Activated CD4-positive, alpha-beta T cell treated with anti-CD3 and anti-CD28 coated beads for 24 hours (primary cell): ENCODE measurements around the gene MYBPC3.

Experiments
- DNase-seq, 2 donors: peaks; one replicate each; pipeline ENCODE4 v3.0.0-alpha.2; 2020; ENCODE audit warnings: low read depth in 2 of 2

The MYBPC3 gene

DNA sequence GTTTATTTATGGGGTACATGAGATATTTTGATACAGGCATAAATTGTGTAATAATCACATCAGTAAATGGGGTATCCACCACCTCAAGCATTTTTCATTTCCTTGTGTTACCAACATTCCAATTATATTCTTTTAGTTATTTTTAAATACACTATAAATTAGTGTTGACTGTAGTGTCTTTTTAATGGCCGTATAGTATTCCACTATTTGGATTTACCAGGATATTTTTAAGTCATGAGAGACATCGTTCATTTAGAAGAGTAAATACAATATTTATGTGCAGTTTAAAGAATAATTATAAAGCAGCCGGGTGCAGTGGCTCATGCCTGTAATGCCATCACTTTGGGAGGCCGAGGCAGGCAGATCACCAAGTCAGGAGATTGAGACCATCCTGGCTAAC, 32.0 kb upstream of the MYBPC3 start:
- DNase-seq: no peak

DNA sequence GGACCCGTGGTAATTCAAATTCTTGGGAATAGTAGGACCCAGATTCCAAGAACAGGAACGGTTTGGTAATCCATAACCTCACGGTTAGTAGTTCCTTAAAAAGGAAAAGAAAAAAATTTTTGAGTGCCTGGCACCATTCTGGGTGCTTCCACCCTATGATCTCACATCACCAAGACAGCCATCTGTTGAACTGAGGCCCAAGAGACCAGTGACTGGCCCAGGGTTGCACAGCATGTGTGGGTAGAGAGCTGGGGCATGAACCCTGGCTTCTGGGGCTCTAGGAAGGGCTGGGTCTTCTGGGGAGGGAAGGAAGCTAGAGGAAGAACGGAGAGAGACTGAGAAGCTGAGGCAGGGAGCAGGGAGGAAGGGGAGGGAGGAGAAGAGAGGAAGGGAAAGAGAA, 30.6 kb upstream of the MYBPC3 start:
- no peak for DNase-seq

DNA sequence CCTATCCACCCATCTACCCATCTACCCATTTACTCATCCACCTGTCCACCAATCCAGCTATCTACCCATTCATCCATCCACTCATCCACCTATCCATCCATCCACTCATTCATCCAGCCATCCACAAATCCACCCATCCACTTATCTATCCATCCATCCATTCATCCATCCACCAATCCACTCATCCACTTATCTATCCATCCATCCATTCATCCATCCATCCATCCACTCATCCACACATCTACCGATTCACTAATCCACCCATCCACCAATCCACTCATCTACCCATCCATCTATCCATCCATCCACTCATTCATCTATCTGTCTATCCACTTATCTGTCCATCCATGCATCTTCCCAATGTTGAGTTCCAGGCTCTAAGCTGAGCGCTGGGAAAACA, 27.6 kb upstream of the MYBPC3 start:
- no peak for DNase-seq

DNA sequence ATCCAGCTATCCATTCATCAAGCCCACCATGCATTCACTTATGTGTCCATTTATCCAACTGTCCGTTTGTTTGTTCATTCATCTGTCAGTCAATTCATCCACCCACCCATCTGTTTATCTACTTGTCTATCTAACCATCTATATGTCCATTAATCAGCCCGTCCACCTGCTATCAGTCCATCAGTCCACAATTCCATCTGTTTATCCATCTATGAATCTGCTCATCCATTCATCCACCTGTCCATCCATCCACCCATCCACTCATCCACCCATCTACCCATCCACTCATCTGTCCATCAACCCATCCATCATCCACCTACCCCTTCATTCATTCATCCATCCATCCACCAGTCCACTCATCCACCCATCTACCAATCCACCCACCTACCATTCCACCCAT, 26.8 kb upstream of the MYBPC3 start:
- DNase-seq: no peak

DNA sequence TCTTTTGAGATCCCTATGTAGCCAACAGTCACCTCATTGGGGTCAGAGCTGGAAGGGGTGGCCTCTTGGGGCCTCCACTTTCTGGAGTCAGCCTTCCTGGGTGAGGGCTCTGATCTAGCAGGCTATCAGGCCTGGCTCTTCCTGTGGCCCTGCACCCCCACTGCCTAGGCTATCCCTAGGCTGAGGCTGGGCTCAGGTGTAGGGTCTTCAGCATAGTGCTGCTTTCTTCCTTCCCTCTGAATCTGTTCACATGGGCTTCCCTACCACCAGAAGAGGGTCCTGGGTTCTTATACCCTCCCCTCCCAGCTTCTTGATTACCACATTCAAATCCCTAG, 26.3 kb upstream of the MYBPC3 start:
- DNase-seq: no peak

DNA sequence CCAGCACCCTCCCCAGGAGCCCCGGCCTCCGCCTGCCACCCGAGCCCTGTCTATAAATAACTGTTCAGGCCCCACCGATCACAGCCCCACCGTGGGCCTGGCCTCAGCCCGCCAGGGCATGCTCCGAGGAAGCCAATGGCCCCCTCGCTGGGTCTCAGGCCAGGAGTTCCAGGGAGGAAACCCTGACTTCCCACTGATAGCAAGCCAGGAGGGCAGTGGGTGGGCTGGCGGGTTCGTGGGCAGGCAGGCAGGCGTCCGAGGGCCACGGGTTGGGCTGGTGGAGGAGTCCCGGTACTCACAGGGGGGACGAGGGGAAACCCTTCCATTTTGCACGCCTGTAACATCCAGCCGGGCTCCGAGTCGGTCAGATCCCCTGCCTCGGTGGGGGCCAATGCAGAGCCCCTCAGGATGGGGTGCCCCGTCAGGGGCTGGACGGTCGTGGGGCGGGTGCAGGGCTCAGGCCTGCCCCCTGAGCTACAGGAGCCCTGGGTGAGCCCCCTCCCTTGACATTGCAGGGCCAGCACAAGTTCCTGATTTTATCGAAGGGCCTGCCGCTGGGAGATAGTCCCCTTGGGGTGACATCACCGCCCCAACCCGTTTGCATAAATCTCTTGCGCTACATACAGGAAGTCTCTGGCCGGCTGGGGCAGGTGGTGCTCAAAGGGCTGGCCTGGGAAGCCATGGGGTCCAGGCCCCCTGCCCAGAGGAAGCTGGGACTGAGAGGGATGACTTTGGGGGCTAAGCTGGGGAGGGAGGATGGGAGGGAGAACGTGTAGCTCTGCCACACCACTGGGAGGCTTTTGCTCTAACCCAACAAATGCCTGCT, 25.7 kb upstream of the MYBPC3 start, which contains the start of gene SPI1:
TSS of gene SPI1 (minus strand) at position 538 of the 826 bp plus-strand sequence. CDS start at position 344, 194 bp downstream.
- no peak for DNase-seq

DNA sequence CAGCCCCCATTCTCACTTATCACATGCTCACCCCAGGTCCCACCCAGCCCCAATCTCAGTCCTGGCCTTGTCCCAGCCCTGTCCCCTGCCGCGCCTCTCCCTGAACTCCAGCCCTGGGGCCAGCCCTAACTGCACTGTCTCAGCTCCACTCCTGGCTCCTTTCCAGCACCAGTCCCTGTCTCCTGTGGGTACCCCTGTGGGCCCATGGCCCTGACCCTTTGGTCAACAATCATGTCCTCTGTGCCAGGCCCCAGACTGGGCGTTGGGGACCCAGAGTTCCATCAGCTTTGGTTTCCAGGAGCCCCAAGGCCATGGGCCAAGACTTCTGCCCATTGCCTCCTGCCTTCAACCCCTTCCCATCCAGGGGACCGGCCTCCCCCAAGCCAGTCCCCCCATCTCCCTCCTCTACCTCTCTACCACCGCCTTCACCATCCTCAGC, 25.1 kb upstream of the MYBPC3 start:
- DNase-seq: no peak

DNA sequence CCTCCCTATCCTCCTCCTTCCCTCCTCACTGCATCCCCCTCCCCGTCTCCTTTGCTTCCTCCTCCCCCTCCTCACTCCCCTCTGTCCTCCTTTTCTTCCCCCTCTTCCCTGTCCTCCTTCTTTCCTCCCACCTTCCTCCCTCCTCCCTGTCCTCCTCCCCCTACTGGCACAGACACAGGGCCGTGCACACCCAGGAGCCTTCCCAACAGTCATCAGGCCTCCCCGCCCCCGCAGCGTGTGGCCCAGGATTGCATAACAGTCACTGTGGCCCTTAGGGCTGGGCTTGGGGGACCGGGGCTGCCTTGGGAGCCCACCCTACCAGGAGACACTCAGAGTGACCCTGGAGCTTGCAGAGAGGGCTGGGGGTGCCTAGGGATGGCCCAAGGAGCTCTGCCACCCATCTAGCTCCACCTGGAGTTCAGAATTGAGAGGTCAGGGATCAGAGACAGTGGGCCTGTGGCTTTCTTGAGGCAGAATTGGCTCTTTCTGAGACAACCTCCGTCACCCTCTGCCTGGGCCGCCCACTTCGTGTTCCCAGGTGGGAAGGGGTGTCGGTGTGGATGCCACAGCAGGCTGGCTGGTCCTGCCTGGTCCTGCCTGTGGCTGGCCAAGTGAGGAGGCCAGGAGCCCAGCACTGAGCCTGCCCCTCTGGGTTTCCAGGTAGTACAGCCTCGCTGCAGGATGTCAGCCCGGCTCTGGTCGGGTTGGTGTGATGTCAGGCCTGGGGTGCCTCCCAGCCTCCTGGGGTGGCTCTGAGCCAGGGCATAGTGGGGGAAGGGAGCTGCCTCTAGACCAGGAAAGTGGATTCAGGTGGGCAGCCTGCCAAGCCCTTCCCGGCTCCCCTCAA, 24.2 kb upstream of the MYBPC3 start:
- DNase-seq: no peak

DNA sequence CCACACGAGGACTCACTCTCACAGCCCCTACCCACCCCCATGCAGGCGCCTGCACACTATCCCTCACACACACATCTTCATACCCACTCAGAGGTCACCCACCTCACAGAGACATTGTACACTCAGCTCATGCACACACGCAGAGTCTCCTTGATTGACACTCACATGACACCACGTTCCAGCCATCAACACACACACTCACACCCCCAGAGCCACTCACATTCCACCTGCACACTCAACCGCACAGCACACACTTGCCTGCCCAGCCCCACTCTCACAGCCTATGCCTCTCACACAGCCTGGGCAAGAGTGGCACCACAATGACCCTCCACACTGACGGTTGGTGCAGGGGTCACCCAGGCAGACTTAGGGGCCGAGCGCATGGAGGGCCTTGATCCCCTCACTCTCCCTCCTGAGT, 23.6 kb upstream of the MYBPC3 start:
- no peak for DNase-seq

DNA sequence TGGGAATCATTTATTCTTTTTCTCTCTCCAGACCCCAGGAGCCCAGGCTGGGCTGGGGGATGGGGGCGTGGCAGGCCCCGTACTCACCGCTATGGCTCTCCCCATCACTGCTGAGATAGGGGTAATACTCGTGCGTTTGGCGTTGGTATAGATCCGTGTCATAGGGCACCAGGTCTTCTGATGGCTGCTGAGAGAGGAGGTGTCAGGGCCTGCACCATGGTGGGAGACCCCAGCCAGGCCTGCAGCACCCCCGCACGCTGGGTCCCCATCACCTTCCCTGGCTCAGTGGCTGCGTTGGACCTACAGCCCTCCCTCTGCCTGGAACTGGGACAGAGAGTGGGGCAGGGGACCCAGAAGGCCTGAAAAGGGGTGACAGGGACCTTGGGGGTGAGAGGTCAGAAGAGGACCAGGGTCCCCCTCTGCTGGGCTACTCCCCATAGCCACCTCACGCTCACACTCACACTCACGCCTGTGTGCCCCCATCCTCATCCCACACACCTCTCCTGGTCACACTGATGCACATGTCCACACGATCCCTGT, 23.1 kb upstream of the MYBPC3 start:
- no peak for DNase-seq

DNA sequence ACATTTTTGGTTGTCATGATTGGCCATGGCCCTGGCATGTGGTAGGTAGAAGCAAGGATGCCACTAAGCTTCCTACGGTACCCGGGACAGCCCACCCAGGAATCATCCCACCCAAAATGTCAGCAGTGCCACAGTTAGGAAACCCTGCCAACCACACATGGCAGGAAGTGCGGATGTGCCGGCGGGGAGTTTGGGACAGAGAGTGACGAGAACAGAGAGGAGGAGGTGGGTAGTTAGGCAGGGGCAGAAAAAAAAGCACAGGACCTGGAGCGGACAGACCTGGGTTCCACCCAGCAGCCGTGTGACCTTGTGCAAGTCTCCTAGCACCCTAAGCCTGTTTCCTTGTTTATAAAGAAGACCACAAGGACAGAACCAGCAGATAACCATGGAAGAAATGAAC, 22.5 kb upstream of the MYBPC3 start:
- no peak for DNase-seq

DNA sequence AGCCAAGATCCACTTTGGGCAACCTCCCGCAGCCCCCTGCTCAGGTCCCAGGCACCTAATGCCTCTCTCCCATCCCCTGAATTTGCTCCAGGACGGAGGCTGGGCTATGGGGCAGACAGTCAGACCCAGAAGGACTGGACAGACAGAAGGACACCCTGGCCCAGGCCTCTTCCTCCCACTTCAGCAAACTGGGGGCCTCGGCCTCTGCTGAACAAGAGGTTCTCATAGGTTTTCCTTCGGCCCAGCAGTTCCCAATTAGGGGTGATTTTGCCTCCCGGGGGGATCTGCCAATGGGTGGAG, 22.2 kb upstream of the MYBPC3 start:
- DNase-seq: no peak

DNA sequence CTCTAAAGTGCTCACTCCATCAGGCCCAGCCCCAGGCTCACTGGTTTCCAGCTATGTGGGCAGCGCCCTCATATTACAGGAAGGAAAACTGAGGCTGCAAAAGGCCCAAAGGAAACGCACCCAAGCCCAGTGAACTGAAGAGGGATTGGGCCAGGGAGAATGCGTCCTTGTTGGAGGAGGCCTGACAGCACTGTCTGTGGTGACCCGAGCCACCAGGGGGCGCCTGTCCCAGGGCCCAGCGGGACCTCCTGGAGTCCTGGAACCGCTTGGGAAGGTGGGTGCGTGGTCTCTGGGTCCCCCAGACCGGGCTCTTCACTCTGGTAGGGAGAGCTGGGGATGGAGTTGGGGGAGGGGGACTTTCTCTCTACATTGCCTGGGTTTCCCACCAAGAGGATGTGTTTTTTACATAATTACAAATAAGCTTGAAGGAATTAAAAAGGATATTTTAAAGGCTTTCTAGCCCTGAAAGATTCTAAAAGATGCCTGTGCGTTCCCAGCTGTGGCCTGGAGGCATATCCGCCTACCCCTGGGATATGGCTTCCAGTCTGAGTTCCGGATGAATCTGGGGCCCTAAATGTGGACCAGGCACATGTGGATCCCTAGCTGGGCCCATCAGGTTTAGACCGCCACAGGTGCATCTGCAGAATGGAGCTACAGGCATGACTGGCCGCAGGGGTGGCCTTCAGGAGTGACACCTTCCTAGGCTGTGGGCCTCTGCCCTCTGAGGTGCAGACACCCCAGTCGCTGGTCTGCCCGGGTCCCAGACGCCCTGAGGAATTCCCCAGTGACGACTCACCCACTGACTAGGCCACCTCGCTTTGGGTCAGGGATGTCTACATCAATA, 21.6 kb upstream of the MYBPC3 start:
- peak; percentile 78 to 85 for DNase-seq

DNA sequence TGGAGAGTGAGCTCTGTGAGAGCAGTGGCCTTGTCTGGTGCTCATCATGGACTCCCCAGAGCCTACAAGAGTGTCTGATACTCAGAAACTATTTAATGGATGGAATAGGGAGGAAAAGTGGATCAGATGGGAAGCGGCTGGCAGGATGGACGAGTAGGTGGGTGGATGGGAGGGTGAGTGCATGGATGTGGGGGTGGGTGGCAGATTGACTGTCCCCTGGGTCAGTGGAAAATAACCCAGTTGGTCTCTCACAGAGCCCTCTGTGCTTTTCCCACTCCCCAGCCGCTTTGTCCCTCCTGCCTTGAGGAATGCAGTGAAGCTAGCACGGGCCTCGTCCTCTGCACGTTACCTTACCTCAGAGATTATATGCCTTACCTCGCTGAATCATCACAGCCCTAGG, 19.9 kb upstream of the MYBPC3 start:
- DNase-seq: no peak

DNA sequence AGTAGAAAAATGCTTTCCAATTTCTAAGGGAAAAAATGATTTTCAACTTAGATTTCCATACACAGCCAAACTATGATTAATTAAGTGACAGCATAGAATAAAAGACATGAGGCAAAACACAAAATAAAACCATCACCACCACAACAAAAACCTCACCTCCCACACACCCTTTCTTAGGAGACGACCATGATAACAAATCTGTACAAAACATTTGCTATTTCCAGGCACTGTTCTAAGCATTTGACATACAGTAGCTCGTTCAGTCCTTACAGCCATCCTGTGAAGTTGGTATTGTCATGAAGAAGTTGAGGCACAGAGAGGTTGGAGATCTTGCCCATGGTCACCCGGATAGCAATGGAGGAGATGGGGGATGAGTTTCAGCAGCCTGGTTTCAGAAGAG, 17.2 kb upstream of the MYBPC3 start:
- no peak for DNase-seq

DNA sequence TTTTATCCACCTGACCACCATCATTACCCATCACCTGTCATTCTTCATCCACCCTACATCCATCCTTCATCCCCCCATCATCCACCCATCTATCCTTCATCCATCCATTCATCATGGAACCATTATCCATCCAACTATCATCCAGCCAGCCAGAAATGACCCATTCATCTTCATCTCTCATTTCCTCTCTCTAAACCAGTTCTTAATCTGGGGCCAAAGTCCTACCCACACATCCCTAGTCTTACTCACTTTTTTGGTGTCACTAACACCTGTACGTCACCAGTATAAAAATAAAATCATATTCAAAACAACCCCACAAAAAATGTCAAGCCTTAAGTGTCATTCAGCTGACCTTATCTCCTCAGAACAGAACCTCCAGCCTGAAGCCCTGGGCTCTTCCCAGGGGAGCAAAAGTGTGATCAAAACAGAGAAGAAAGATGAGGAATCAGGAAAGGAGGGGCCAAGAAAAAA, 13.6 kb upstream of the MYBPC3 start:
- DNase-seq: no peak

DNA sequence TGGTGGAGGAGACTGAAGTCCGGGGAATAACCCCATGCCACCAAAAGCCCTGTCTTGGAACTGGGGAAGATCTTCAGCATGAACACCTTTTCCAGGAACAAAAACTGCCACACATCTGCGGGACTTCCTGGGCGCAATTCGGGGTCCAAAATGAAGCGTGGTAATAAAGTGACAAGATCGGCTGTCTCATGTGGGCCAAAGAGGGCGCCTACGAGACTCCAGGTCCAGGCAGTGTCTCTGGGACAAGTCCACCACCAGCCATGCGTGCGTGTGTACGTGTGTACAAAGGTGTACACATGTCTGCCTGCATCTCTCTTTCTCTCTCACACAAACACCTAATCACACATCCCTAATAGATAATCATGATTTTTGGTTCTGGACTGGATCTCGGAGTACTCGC, 8.9 kb upstream of the MYBPC3 start:
- no peak for DNase-seq

DNA sequence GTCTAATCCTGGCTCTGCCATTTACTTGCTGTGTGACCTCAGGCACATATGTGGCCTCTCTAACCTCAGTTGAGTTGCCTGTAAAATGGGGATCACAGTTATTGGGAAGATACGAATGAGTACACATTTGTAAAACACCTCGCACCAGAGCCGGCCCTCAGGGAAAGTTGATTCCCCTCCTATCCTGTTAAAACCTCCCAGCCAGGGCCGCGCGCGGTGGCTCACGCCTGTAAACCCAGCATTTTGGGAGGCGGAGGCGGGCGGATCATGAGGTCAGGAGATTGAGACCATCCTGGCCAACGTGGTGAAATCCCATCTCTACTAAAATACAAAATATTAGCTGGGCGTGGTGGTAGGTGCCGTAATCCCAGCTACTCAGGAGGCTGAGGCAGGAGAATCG, 7.8 kb upstream of the MYBPC3 start:
- DNase-seq: no peak

DNA sequence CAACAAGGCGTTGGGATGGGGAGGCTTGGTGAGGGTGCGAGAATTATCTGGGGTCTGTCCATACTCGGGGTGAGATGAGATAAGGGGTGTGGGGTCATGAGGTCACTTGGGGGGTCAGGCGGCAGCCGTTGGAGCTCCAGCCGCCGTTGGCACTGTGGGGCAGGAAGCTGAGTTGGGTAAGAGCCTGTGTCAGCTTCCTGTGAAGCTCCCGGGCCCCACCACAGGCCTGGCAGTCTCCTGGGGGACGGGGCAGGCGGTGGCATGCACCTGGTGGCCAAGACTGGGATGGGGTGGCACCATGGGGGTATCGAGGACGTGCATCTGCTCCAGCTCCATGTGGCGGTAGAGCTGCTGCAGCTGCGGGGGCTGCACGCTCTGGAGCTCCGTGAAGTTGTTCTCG, 7.1 kb upstream of the MYBPC3 start:
- DNase-seq: no peak

DNA sequence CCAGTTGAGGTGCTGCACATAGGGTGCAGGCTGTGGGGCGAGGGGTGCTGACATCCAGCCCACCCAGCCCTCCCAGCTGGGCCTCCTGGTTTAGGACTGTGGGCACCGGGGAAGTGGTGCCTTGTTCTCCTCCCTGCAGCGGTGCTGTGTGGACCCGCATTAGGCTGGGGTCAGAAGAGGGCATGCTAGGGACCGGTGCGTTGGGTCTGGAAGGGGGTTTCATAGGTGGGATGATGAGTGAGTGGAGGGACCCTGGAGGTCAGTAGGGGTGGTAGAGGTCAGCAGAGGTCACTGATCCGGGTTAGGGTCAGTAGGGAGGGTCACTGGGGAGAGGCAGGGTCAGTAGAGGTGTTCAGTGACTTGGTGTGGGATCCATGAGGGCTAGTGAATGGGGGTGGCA, 6.7 kb upstream of the MYBPC3 start:
- DNase-seq: no peak

DNA sequence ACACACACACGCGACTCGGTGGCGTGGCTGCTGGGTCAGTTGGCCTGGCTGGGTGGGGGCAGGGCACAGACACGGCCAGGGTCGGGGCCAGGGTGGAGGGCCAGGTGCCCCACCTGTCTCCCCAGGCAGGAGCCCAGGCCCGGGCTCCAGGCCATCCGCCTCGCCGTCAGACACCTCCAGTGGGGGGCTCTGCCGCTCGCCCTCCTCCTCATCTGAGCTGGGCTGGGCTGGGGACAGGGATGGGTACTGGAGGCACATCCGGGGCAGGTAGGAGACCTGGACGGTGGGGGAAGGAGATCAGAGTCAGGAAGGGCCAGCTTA, 6.2 kb upstream of the MYBPC3 start:
- no peak for DNase-seq
